ENCODE data around the gene RIN3.
"Not testable (repeated sequence)": the region's sequence is repeated elsewhere in the genome, so short reads cannot be mapped to it uniquely, and the experiment has no call there.

RIN3 gene

DNA sequence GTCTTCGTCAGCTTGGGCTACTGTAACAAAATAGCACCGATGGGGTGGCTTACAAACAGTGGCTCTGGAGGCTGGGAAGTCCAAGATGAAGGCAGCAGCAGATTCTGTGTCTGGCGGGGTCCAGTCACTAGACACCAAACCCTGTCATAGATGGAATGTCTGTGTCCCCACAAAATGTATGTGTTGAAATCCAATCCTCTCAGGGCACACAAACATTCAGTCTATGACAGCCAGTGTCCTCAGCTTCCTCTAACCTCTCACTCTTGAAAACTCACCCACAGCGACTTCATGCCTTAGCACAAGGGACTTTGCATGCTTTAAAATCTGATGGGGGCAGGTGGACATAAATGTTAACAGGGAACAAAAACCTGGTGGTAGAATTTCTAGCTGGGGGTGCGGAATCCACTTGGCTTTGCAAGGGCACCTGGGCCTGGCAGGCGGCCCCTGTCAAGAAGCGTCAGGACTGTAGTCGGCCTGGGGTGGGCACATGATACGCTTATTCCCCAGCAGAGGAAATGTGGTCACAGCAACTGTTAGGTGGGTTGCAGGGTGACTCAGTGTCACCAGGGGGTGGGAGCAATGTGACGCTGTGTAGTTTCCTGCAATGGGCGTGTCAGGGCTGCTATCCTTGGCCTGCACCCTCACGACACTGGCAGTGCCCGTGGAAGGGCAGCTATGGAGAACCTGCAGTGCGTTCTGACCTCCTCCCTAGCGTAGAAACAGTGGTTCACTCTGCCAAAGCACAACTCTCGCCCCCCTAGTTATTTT, 17.7 kb downstream of the RIN3 start:
- DNase-seq: peak; percentile 61

DNA sequence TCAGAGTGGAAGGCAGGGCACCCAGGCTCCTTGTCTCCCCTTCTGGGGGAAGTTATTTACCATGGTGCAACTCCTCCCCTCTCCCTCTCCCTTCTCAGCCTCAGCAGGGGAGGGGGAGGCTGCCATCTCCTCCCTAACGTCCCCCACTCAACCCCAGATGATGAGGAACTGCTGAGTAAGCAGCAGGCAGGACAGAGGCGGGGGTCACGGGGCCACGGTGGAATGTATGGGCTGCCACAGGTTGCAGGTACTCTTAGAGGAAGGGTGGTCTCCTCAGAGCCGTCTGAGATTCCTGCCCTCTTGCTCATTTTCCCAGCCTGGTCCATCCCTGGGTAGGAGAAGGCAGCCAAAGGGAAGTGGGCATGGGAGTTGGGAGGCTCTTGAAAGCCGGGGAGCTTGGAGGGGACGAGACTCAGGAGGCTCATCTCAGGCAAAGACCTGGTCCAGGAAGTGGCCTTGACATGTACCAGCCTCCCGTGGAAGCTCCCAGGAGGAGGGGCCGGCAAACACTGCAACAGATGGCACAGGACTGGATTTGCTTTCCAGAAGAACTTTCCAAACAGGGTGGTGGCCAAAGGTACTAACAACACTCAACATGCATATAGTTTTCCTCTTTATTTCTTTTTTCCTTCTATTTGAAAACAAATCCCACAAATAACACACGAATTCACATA, 19.0 kb downstream of the RIN3 start:
- DNase-seq: no peak

DNA sequence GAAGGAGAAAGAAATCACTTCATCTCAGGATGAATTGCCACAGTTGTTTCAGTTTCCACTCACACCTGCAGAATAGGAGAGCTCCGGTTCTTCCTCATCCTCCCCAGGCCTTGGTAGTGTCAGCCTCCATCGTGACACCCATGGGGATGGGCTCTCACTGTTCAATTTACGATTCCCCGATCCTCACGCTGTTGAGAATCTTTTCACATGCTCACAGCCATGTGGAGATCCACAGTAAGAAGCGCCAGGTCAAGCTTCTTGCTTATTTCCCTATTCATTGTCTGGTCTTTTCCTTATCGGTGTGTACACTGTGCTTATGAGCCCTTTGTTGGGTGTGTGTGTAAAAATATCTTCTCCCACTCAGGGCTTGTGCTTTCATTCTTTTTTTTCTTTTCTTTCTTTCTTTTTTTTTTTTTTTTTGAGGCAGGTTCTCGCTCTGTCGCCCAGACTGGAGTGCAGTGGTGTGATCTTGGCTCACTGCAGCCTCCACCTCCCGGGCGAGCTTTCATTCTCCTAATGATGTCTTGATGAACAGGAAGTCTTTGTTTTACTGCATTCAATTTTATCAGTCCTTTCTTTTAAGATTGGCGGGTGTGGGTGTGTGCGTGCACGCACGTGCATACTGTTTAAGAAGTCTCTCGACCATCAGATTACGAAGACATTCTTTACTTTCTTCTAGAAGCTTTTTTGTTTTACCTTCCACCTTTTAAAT, 21.5 kb downstream of the RIN3 start:
- peak; percentile 65 for DNase-seq

DNA sequence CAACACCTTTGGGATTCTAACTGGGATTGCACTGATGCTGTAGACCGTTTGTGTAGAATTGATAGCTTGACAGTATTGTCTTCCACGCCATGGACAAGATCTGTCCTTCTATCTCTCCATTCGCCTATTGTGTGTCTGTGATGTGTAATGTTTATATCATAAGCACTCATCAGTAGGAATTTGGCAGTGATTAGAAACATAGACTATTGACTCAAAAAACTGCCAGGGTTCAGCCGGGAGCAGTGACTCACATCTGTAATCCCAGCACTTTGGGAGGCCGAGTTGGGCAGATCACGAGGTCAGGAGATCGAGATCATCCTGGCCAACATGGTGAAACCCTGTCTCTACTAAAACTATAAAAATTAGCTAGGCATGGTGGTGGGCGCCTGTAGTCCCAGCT, 22.6 kb downstream of the RIN3 start:
- DNase-seq: not testable (repeated sequence)

DNA sequence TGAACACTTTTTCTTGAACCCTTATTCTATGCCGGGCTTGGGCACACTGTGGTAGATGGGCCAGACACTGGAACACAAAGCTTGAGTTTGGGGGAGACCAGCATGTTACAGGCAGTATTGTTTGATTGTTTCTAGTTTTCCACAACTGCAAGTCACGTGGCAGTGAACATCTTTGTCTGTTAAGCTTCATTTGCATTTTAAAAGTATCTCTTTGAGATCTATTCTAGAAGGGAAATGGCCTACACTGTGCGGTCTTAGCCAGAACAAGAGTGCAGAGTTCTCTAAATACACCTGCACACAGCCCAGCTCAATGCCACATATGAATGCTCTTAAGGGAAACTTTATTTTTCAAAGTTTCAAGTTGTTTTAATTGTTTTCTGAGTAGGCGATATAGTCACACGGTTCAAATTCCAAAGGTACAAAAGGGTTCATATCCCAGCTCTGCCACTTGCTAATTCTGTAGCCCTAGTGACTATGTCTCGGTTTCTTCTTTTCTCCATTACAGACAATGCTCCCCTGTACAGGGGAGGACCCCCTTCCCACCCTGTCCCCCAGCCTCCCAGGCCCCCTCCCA, 24.9 kb downstream of the RIN3 start:
- DNase-seq: no peak

DNA sequence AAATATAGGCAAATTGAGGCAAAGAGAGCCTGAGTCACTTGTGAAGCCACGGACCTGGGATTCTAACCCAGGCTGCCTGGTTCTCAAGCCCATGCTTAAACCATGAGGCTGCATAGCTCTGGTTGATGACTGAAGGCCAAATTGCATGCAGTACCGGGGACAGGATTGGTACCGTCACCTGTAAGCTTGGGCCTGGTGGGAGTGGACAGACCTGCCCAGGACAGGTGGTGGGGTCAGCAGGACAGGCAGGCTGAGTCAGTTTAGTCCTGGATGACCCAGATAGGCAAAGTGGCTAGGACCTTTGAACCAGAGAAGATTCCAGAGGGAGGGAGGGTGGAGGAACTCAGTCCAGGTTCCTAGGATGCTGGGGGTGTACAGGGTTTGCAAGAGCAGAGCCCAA, 25.8 kb downstream of the RIN3 start:
- no peak for DNase-seq

DNA sequence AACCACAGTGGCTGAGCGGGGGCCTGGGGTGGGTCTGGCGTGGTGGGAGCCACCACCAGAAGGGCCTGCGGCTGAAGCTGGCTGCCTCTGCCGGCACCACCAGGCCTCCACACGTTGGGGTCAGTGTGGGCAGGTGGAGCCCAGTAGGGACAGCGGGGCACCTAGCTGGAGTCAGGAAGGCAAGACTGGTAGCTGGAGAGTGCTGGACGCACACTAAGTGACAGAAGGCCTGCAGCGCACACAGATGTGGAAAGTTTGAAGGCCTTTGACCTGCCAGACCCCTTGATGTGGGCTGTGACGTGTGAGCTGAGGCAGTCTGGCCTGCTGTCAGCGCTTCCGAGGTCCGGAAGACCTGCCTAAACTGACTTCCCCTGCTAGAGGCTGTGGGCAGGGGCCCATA, 26.3 kb downstream of the RIN3 start:
- no peak for DNase-seq

DNA sequence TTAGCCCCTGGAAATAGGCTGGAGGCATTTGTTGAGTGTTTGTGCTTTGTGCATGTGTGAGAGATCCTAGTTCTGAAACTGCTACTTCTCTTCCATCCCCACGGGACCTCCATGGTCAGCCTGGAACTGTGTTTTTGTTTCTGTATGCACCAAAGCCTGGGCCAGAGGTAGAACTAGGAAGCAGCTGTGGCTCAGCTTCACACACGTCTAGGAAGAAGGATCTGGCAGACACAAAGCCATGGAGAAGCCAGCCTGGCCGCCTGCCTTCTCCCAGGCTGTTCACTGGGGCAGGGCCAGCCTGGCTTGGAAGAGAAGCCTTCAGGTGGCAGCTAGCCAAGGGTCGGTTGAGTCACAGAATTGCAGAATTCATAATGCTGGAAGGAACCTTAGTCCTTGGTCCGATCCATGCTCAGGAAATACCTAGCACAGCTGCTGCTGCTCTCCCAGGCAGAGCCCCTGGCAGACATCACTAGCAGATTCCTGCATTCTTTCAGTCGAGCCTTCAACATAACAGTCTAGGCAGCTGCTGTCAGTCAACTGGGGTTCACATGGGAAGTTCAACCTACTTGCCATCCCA, 27.0 kb downstream of the RIN3 start:
- no peak for DNase-seq

DNA sequence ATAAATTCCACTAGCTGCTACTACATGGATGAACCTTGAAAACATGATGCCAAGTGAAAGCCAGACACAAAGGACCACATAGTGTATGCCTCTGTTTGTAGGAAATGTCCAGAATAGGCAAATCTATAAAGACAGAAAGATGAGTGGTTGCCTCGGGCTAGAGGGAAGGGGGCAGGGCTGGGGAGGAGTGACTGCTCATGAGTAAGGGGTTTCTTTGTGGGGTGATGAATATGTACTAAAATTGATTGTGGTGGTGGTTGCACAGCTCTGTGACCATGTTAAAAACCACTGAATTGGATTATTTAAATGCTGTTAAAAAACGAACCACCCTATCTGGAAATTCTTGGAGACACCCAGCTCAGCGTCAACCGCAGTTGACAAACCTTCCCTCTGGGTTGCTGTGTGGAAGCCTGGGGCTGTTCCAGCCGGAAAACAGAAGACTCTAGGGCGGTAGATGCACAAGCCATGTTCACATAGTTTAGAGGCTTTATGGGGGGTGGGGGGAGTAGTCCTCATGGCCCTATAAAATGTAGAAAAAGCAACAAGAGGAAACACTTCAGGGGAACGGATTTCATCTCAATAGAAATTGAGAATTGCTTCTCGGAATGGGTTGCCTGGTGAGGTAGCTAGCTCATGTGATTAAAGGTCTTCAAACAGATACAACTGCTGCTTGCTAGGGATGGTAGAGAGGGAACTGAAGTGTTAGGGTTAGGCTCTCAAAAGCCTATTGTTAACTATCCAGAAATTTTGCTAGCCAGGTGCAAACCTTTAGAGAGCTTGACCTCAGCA, 29.4 kb downstream of the RIN3 start:
- DNase-seq: no peak

DNA sequence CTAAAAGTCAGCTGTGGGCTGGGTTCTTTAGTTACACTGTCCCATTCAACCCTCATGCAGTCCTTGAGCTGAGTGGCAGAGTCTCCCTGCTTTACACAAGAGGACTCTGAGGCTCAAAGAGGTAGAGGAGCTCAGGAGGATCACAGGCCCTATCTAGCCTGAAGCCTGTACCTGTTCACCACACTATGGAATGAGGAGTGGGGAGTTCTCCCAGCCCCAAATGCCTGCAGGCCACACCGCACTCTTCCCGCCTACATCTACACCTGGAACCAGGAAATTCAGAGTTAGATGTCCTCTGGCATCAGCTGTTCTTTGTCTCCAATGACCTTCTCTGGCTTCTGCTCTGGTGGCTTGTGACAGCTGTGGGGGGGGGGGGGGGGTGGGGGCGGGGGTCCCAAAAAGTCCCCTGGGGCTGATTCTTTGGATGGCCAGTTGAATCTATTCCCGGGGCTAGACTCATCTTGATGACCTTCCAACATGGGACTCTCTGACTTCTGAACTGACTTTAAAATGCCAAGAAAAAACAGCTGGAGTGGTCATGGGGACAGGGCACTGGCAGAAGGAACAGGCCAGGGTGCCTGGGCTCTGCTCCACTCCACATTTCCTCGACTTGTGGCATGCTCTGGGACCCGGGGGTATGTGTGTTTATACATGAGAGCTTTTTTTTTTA, 30.6 kb downstream of the RIN3 start:
- no peak for DNase-seq

DNA sequence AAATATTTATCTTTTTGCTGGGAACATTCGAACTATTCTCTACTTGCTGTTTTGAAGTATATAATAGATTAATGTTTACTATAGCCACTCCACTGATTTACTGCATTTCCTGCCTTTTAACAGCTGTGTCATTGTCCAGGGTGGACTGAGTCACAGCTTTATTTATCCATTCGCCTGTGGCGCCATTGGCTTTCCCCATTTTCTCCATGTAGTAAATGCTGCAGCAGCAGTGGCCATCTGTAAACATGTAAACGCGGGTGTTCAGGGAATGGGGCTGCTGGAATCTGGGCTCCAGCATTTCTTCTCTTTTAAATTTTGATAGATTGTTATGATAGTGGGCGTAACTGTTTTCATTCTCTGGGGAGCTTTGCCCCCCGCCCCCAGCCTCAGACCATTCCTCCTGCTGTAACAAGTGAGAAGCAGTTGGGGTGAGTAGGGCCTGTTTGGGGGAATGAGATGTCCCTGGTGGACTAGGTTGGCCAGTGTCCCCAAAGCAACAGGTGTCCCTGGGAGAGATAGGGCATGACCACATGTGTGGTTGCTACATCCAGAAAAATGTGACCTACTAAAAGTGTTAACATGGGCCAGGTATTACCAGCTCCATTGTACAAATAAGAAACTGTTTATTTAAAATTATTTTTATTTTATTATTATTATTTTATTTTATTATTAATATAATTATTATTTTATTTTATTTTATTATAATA, 32.9 kb downstream of the RIN3 start:
- DNase-seq: no peak

DNA sequence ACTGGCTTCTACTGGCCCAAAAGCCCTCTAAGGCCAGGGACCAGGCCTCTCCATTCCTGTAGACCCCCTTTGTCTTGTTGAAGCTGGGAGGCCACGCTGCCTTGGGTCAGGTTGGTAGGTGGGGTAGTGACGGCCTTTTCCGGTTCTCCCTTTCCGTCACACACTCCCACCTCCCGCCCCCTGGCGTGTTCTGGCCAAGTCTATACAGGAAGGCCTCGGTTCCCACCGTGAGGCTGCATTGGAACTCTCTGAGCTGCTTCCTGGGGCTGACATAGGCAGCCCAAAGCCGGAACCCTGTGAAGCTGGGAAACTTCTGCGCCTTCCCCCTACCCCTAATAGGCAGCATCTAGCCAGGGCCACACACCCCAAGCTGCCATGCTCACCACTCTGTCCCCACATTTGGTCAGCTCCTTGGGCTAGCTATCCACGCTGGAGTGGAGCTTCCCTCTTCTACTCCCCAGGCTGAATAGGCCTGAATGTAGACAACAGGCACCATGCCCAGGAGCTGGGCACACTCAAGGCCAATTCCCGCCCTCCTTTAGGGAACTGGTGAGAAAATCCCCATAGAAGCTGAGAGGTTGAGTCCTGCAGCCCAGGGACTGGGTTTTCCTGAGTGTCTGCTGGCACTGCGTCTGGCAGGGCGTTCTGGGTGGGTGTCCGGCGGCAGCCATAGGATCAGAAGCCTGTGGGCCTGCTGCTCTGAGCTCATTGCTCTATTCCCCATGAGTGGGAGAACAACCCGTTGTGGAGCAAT, 35.7 kb downstream of the RIN3 start:
- no peak for DNase-seq

DNA sequence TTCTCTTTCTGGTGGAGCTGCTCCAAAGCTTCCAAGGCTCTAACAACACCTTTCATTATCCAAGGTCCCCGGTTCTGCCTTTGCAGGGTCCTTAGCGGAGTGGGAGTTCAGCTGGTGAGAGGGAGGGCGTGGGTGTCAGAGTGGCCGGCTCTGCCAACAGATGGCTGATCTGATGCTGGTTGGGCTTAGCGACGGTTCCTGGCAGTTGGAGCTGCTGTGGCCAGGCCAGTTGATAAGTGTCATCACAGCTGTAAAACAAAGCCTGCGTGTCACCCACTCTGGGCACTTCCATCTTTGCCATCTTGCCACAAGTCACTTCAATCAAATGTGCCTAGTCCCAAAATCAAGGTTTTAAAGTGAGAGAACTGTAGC, 36.3 kb downstream of the RIN3 start:
- DNase-seq: no peak

DNA sequence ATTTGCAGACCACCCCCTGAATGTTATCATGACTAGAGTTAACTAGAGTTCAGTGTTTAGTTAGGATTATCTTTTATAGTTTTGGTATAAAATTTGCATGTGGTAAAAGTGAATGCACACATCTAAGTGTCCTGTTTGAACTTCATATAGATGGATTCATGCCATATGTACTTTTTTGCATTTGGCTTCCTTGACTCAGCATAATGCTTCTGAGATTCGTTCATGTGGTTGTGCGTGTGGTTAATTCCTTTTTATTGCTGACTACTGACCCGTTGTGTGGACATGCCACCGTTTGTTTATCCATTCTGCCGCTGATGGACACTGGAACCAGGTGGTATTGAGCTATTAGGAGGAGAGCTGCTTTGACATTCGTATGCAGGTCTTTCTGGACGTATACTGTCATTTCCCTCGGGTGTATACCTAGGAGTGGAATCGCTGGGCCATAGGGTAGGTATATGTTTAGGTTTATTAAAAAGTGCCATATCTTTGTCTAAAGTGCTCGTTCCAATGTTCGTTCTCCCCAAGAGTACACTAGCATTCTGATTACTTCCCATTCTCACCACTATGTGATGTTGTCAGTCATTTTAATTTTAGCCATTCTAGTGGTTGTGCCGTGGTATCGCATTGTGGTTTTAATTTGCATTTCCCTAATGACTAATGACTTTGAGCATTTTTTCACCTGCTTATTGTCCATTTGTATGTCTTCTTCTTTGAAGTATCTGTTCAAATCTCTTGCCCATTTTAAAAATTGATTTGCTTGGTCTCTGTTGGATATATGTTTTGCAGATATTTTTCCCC, 37.7 kb downstream of the RIN3 start:
- DNase-seq: no peak

DNA sequence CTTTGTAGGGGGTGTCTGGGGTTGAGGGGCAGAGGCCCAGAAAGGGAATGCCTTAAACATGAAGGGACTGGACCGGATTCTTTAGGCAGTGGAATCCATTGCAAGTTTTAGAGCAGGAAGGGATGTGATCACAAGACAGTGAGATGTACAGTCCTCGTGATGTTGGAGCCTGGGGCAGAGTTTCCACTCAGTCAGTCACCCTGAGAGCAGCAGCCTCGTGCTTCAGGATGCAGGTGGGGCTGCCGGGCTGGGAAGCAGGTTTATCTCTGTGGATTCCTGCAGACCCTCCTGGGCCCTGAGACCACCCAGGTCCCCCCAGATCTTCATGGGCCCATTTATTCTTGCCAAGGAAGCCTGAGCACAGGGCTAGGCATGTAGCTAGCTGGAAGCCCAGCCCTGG, 38.5 kb downstream of the RIN3 start:
- no peak for DNase-seq

DNA sequence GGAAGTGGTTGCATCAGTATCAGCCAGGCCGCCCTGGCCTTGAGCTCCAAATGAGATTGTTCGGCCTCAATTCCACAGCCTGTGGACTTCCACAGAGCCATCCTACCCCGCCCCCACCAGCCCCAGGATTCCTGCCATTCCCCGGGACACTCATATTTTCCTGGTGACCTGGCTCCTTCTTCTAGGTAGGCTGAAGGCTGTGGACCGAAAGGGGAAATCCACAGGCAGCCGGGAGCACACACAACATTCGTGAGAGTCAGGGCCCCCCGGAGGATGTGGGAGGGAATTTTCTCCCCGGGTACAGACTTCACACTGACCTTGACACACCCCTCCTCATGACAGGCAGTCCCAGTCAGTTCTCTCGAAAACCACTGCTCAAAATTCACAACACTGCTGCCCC, 39.9 kb downstream of the RIN3 start:
- DNase-seq: no peak

DNA sequence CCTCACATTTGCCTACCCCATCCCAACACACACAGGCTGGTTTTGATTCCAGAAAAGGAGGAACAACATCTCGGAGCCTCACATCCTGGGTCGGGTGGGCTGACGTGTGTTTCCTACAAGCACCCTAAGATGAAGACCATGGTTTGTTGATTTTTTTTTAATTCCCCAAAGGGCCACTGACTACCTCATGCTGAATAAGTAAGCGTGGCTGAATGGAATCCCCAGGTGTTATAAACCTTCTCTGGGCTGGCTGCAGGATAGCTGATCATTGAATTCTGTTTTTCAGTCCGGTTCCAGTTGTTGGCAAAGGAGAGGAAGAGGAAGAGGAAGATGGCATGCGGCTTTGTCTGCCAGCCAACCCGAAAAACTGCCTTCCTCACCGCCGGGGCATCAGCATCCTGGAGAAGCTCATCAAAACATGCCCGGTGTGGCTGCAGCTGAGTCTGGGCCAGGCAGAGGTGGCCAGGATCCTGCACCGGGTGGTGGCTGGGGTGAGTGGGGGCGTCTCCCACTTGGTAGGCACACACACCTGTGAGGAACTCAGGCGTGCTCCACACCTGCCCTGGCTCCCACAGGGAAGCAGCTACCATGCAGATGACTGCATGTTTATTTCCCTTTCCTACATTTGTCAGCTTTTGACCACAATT, 42.0 kb downstream of the RIN3 start:
- peak; percentile 44 for DNase-seq

DNA sequence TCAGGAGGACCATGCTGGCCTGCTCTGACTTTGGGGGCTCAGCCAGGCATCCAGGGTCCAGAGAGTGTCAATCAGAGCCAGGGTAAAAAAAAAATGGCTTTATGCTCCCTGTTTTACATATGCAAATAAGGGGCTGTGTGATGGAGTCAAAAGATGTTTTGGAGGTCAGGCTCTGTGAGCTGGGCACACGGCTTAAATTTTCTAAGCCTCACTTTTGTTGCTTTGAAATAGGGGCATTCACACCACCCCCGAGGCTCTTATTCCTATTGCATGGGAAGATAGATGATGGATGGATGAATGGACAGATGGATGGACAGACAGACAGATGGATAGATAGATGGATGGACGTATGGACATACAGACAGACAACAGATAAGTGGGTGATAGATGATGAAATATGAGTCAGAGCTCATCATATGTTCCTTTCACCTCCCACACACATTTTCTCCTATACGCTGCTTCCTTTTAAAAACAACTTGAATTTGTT, 42.7 kb downstream of the RIN3 start:
- no peak for DNase-seq
